ENCODE data around the gene MOV10.

MOV10 gene

DNA sequence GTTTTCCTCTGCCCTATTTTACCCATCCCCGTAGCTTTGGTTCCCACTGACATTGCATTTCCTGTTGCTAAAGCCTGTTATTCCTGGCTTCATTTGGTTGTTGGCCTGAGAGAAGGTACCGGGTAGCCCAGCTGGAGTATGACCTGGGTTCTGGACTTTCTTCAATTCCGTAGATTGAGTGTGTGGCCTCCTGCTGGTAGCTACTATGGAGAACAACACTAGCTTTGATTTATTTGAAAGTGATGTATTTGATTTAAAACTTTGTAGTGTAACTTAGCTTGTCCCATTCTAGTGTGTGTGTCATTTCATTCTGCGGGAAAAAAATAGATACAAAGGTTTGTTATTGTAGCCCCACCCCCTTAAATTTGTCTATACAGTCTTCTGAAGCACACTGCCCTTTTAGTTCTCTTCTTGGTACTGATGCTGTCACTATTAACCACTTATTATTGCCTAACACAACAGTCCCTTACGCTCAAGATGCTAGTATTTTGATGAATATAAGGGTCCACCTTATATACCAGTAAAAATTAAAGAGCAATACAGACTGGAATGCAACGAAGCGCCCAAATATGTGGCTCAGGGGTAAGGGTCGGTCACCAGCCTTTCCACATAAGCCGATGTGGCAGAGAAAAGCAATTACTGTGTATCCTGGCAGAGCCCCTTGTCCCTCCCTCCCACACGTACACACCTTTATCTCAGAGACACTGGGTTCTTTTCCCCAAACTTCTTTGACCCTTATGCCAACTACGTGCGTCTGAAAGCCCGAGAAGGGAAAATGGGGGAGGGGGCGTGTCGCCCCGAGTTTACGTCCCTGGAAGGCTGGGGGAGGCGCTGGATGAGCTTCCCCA is 643 bp upstream of the MOV10 start:
- DNase-seq (ENCODE audit: low spot score): peak; percentile 78

DNA sequence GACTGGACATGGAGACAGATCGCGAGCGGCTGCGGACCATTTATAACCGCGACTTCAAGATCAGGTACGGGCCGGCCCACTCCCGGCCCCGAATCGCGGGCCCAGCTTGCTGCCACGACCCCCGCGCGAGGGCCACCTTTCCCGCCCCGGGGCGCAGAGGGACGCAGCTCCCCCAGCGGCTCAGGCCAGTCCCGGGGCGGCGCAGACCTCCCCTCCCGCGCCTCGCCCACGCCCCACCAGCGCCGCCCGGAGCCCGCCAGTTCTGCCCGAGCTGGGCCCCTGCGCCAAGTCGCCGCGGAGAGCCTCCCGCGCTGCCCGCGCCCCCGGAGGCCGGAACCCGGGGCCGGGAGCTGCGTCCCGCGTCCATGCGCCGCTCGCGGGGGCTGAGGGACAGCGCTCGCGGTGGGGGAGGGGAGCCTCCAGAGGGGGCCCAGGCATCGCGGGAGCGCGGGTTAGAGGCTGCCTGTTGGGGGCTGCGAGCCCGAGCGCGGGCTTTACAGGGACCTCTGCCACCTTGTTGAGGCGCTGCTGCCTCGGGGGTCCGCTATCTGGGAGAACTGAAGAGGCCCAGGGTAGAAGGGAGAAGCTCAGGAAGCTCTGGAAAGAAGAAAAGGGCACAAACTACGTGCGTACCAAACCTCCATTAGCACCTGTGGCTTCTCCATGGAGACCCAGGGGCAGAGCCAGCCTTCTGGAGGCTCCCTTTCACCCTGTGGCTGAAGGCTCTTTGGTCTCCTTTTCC is 698 bp downstream of the MOV10 start:
- peak; percentile 34 for DNase-seq (ENCODE audit: low spot score)

DNA sequence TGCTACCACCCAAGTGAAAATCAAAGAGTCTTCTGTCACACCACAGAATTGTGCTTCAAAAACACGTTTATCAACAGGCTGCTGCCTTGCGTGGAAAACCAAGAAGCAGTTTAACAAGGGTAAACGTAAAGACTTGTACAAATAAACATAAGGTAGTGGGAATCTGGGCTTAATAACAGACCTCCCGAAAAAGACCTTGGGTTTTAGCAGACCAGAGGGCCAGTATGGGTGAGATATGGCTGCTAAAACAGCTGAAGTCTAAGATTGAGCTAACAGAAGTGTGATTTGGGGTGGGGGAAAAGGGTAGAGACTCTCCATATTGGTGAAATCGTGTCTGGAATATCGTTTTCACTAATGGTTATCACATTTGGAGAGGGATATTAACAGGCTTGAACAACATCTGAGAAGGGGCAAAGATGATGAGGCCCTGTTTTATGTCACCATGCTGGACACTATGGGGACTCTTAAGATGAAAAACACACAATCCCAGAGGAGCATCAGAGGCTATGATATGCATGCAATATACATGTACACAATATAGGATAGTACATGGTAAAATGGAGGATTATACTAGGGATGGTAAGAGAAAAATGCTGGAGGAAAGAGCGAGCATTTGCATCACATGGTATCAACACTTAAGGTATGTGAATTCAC is 1.4 kb downstream of the MOV10 start:
- DNase-seq (ENCODE audit: low spot score): peak; percentile 35

DNA sequence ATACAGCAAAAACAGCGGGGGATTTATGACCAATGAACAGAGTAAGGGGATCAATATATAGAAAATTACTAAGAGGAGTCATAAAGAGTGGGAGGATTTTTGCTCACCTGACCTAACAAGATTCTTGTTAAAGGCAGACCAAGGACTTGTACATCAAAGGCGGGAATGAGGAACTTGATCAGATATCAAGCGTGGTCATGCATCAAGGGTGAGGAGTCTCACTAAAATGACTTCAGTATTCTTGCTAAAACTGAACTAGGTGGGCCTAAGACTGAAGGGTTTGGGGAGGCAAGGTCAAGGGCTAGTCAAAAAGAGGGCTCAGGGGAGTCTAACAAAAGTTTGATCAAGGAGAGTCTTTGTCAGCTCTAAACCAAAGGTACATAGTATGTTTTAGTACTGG is 2.1 kb downstream of the MOV10 start:
- peak; percentile 59 for DNase-seq (ENCODE audit: low spot score)

DNA sequence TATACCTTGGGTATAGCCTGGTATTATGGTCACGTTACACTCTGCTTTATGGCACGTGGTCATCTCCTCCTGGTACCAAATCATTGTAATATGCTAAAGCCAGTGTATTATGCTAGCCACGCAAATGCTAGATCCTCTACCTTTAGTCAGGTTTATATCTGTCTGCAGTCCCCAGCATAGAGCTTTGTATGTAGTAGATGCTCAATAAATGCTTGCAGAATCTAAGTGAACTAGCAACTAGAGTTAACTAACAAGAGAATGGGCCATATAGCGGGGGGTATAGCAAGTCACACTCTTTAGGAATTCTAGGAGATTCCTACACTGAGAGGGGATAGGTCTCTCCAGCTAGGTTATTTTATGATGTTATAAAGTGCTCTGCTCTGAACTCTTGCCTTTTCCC is 3.0 kb downstream of the MOV10 start:
- DNase-seq (ENCODE audit: low spot score): no peak

DNA sequence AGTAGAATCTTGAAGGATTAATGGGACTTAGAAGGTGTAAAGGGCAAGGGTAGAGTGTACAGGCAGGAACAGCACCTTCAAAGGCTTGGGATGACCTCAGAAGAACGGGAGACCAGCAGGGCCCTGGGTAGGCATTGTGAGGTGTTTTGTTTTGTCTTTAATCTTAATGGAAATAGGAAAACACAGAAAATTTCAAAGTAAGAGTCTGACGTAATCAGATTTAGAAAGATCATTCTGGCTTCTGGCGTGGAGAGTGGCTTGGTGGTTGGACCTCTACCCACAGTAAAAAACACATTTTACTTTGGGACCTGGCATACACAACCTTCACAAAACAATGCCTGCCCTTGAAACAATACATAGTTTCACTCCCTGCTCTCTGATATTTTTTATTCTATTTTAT is 4.1 kb downstream of the MOV10 start:
- DNase-seq (ENCODE audit: low spot score): no peak

DNA sequence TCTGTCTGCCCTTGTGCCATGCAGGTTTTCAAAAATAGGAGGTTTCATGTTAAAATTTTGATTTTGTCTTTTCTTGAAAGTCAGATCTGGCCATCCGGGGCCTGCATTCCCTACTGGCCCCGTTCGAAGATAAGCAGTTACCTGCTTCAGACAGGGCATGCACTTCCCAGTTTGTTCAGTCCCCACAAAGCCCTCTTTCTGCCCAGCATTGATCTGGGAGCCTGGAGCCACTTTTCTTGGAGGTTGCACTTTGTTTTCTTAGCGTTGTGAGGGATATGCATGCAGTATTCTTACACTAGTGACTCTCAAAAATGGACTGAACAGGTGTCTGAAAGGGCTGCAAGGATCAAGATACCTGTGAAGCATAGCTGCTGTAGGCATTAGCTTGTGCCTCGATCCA is 11.5 kb downstream of the MOV10 start:
- no peak for DNase-seq (ENCODE audit: low spot score)

DNA sequence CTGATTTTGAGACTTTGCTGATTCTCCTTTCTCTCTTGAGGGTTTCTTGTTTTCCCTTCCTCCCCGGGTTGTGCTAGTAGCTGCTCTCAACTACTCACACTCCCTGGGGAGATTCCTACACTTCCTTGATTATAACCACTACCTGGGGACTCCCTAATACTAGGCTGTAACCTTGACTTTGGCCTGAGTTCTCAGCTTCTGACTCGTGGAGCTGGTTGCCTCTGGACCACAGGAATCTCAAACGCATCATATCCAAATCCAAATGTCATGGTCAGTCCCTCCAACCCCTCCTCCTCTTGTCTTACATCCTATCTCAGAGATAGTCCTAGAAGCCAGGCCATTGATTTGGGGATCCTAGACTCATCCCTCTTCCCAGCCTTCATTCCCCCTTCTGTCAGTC is 12.0 kb downstream of the MOV10 start:
- no peak for DNase-seq (ENCODE audit: low spot score)

DNA sequence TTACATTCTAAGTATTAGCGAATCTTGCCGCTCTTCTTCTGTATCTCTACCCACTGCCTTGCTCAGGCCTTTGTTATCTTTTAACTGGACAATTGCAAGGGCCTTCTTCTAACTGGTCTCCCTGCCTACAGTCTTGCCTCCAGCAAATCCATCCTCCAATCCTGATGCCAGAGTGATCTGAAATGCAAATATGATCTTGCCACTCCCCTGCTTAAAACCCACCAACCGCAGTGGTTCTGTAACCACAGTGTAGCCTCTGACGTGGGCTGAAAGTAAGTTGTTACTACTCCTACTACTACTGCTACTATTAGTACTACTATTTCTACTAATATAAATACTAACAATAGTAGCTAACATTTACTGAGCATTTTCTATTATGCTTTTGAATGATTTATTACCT is 12.4 kb downstream of the MOV10 start:
- no peak for DNase-seq (ENCODE audit: low spot score)

DNA sequence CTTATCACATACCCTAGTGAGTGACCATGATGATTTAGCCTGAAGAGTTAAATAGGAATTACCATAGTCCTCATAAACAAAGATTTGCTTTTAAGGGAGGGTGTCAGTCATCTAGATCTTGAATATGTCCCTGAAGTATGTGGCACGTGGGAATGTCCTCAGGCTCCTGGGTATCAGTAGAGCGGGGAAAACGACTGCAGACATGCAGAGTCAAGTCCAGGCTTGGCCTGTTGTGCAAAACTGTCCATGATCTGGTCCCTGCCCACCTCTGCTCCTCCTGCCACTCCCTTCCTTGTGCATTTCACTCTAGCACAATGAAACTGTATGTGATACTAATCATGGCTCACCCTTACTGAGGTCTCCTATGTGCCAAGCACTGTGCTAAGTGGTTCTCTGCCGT is 12.9 kb downstream of the MOV10 start:
- no peak for DNase-seq (ENCODE audit: low spot score)

DNA sequence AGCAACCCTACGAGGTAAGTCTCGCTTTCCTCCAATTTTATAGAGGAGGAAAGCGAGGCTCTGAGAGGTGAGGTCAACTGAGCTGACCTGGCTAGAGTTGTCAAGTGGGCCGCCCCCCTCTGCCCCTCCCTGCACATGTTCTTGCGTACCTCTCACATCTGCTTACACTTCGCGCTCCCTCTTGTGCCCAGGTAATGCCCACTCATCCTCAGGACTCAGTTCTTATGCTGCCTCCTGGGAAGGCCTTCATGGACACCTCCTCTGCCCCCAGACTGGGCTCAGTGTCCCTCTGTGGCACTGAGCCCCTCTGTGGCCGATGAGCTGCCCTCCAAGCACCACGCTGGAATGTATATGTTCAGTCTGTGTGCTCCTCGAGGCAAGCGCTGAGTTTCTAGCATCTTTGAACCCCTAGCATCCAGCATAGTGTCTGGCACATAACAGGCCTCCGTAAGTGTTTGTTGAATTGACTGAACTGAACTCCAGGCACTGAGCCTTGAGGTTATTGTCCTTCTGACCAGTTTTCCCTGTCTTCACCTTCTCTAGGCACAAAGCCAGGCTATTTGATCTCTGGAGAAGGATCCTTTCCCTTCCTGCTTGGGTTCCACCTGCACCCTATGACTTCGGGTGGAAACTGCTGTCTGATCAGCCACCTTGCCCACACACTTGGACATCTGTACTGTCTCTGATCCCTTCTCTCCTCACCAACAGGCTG is 13.5 kb downstream of the MOV10 start:
- no peak for DNase-seq (ENCODE audit: low spot score)

DNA sequence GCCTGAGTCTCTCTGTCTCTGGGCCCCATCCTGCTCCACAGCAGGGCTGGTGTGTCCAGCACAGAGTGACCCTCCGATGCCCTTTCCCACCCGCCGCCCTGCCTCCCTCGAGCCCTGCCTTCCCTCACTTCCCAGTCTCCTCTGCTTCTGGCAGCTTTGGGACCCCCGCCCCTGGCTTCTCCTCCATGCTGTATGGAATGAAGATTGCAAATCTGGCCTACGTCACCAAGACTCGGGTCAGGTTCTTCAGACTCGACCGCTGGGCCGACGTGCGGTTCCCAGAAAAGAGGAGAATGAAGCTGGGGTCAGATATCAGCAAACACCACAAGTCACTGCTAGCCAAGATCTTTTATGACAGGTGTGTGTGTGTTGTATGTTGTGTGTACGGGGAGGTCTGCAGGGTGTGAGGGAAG is 14.3 kb downstream of the MOV10 start:
- DNase-seq (ENCODE audit: low spot score): no peak

DNA sequence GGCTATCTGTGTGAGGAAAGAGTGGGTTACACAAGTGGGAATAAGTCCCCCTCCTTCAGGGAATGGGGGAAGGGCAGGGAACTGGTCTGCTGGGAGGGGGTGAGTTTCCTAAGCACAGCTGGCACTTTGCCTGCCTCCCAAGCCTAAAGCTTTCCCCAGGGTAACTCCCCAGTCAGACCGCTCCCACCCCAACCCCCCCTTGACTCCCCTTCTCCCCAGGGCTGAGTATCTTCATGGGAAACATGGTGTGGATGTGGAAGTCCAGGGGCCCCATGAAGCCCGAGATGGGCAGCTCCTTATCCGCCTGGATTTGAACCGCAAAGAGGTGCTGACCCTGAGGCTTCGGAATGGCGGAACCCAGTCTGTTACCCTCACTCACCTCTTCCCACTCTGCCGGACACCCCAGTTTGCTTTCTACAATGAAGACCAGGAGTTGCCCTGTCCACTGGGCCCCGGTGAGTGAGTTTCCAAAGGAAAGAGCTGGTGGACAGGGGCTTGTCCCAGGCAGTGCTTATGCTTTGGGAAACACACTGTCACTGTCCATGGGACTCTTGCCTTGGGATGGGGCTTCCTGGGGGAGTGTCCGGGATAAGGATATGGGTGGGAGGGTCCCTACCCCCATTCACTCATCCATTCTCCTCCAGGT is 14.9 kb downstream of the MOV10 start:
- no peak for DNase-seq (ENCODE audit: low spot score)

DNA sequence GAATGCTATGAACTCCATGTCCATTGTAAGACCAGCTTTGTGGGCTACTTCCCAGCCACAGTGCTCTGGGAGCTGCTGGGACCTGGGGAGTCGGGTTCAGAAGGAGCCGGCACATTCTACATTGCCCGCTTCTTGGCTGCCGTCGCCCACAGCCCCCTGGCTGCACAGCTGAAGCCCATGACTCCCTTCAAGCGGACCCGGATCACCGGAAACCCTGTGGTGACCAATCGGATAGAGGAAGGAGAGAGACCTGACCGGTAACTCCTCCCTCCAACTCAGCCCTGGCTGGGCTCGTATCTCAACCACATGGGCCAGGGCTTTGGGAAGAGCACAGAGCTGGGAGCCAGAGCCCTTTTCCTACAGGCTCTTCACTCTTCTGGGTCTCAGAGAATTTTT is 15.4 kb downstream of the MOV10 start:
- DNase-seq (ENCODE audit: low spot score): no peak

DNA sequence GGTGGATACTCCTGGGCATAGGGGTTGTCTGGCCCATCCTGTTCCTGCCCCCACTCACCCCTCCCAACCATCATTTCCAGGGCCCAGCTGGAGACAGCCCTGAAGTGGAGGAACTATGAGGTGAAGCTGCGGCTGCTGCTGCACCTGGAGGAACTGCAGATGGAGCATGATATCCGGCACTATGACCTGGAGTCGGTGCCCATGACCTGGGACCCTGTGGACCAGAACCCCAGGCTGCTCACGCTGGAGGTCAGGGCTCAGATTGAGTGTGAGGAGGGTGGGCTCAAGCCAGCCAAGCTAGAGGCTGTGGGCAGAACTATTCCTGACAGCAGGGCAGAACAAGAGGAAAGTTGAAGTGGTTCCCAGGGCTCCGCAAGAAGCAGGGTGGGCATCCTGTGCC is 18.2 kb downstream of the MOV10 start:
- no peak for DNase-seq (ENCODE audit: low spot score)

DNA sequence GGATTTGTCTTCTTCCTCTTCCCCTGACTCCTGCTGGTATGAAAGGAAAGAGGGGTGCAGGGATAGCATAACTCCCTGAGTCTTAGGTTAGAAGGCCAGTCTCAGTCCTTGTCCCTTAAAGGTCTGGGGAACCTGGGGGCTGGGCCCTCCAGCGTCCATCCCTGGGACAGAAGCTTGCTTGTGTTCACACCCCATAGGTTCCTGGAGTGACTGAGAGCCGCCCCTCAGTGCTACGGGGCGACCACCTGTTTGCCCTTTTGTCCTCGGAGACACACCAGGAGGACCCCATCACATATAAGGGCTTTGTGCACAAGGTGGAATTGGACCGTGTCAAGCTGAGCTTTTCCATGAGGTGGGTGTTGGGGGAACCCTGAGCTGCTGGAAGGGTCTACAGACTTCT is 19.4 kb downstream of the MOV10 start:
- no peak for DNase-seq (ENCODE audit: low spot score)

DNA sequence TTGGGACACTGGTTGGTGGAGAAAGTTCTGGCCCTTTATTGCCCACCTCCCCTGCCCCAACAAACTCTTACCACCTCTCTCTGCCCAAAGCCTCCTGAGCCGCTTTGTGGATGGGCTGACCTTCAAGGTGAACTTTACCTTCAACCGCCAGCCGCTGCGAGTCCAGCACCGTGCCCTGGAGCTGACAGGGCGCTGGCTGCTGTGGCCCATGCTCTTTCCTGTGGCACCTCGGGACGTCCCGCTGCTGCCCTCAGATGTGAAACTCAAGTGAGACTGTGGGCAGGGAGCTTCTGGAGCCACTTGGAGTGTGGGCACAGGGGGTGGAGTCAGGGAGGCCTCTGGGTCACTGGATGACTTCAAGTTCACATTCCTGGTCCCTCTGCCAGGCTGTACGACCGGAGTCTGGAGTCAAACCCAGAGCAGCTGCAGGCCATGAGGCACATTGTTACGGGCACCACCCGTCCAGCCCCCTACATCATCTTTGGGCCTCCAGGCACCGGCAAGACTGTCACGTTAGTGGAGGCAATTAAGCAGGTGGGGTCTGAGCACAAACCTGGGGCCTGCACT is 20.0 kb downstream of the MOV10 start:
- DNase-seq (ENCODE audit: low spot score): no peak

DNA sequence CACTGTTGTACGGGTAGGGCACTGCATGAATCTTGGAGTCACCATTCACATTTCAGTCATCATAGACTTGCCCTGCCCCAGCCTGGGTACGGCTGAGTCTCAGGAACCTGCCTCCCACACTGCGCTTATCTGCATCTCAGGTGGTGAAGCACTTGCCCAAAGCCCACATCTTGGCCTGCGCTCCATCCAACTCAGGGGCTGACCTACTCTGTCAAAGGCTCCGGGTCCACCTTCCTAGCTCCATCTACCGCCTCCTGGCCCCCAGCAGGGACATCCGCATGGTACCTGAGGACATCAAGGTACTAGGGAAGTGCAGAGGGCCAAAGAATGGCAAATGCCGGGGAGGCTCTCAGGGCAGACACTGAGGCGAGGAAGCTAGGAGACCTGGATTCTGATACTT is 20.8 kb downstream of the MOV10 start:
- DNase-seq (ENCODE audit: low spot score): no peak

DNA sequence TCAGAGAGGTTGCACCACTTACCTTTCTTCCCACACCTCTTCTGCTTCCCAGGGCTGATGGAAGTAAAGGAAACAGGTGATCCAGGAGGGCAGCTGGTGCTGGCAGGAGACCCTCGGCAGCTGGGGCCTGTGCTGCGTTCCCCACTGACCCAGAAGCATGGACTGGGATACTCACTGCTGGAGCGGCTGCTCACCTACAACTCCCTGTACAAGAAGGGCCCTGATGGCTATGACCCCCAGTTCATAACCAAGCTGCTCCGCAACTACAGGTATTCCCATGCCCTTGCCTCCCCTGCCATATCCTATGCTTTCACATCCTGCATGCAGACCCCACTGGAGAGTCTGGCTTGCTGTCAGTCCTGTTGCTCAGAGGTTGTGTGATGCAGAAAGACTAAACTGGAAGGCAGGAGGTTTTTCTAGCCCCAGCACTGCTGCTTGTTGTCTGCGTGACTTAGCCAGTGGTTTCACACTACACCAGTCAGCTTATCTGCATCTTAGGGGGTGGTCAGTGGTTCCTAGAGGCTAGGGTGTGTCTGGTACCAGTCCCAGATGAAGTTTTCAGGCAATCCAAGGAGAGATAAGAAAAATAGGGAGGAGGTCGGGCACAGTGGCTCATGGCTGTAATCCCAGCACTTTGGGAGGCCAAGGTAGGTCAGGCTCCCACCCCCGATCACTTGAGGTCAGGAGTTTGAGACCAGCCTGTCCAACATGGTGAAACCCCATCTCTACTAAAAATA is 22.3 kb downstream of the MOV10 start:
- DNase-seq (ENCODE audit: low spot score): no peak

DNA sequence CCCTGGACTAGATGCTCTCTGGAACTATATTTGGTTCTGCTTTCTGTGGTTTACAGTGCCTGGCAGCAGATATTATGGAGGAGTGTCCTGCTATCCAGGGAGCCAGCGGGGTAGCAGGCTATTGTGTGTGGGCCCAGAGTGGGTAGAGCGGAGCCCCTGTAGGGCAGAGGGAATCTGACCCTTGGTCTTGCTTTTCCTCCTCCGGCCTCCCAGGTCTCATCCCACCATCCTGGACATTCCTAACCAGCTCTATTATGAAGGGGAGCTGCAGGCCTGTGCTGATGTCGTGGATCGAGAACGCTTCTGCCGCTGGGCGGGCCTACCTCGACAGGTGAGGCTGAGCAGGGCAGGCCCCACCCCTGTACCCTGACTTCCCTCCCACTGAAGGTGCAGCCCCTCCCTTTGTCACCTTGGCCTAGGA is 23.3 kb downstream of the MOV10 start:
- no peak for DNase-seq (ENCODE audit: low spot score)

Measured in NAMALWA (cell line).